ENCODE data around the gene CAPN1.
A peak's percentile ranks its signal among the peaks of the same experiment; 100 is the strongest.
"Not testable (repeated sequence)": the region's sequence is repeated elsewhere in the genome, so short reads cannot be mapped to it uniquely, and the experiment has no call there.

Gene CAPN1

DNA sequence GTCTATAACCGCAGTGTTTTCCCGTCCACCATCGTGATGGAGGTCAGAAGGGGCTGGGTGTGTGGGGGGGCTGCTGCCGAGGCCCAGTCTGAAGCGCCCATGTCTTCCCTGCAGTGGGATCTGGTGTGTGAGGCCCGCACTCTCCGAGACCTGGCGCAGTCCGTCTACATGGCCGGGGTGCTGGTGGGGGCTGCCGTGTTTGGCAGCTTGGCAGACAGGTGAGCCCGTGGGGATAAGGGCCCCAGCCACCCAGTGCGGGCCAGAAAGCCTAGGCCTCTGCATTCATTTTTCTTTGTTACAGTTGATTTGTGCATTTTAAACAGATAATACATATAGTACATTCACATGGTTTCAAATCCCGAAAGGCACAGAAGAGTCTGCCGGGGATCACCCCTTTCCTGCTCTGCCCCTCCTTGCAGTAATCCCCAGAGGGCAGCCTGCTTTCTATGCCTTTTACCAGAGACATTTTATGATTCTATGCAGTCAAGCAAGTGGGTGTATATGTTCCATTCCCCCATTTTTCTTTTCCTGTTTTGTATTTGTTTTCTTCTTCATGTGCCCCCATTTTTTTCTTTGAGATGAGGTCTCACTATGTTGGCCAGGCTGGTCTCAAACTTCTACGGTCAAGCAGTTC lies 32.6 kb downstream of the CAPN1 start:
- no peak for DNase-seq (ENCODE audit: low read depth, low spot score)
- H3K27ac ChIP-seq: no peak overlapping the region

DNA sequence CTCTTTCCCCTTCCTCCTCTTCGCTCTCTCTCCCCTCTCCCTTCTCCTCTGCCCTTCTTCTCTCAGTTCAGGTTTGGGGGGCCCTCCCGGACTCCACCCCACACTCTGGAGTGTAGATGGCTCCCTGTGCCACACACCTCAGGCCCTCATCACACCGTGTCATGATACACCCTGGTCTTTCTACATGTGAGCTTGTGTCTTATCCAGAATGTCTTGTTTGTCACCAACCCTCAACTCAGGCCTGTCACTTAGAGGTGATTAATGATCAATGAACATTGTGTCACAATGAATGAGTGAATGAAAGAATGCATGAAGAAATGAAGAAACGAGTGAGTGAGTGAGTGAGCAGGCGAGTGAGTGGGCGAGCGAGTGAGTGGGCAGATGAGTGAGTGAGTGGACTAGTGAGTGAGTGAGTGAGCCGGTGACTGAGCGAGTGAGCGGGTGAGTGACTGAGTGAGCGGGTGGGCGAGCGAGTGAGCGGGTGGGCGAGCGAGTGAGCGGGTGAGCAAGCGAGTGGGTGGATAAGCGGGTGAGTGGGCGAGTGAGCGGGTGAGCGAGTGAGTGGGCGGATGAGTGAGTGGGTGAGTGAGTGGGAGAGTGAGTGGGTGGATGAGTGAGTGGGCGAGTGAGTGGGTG lies 33.8 kb downstream of the CAPN1 start:
- H3K27ac ChIP-seq: no peak overlapping the region
- no peak for DNase-seq (ENCODE audit: low read depth, low spot score)

DNA sequence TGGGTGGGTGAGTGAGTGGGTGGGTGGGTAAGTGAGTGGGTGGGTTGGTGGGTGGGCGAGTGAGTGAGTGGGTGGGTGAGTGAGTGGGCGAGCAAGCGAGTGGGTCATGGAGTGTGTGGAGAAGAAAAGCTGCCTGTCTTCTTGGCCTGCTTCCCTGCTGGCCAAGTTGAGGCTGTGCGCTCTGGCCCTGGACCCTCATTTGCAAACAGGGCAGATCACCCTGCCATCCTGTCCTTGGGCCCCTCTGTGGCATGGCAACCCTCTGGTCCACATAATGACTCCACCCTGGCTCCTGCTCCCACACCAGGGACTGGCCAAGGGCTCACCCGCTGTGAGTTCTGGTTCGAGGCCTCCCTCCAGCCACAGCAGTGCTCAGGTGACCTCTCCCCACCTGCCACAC lies 35.1 kb downstream of the CAPN1 start:
- no peak overlapping the region for H3K27ac ChIP-seq
- DNase-seq (ENCODE audit: low read depth, low spot score): no peak

DNA sequence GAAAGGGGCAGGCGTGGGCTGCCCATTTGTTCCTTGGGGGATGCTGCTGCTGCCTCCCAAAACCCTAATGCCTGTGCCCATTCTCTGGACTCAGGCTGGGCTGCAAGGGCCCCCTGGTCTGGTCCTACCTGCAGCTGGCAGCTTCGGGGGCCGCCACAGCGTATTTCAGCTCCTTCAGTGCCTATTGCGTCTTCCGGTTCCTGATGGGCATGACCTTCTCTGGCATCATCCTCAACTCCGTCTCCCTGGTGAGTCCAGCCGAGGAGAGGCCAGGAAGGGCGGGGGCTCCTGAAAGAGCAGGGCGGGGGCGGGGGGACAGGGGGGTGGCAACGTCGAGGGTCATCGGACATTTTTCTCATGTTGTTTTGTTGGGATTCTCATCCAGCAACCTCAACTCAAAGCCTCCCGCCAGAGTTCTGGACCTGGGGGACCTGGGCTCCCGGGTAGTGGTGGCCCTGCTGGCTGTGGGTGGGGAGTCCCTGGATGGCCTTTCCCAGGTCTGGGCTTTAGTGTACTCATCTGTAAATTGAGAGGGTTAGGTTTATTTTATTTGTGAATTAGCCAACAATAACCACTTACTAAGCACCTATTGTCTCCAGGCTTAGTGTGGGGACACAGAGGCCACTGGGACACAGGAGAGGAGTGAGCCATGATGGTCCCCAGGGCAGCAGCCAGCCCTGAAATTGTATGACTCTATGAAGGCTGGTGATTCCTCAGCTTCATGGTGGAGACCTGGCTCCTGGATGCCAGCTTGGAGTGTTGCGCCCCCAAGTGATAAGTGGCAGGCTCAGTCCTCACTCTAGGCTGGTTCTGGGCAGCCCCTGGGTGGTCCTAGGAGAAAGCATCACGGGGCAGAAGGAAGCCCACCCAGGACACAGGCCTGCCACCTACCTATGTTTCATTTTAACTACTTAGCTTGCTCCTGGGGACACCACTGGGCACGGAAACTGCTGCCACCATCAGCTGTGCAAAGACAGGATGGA lies 36.0 kb downstream of the CAPN1 start:
- no peak for DNase-seq (ENCODE audit: low read depth, low spot score)
- H3K27ac ChIP-seq: no peak overlapping the region

DNA sequence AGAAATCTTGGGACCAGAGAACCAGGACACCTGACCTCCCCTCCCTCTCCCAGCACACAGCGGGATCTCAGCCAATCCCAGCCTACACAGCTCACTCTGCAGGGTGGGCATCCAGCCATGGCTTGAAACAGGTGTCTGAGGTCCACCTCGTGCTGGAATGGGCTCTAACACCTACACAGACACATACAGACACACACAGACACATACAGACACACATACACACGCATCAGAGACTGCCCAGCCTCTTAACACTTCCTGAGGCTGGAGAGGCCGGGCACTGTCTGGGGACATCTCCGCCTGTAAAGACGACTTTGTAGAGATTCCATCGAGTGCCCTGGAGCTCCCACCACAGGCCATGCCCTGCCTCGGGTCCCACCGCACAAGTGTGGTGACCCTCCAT lies 36.7 kb downstream of the CAPN1 start:
- no peak for DNase-seq (ENCODE audit: low read depth, low spot score)

DNA sequence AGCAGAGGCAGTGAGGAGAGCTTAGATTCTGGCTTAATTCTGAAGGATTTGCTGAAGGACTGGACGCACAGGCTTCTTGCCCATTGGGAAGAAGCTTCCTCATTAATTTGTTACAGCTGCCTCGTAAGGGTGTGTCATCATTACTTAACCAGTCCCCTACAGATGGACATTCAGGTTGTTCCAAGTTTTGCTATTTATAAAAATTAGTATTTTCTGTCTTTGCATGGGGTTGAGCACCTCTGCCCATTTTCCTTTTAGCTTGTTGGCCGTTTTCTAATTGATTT lies 38.1 kb downstream of the CAPN1 start:
- H3K27ac ChIP-seq: no peak overlapping the region
- no peak for DNase-seq (ENCODE audit: low read depth, low spot score)

More for the DNA sequence above, 36.7 kb downstream of the CAPN1 start:
- H3K27ac ChIP-seq: no peak overlapping the region

DNA sequence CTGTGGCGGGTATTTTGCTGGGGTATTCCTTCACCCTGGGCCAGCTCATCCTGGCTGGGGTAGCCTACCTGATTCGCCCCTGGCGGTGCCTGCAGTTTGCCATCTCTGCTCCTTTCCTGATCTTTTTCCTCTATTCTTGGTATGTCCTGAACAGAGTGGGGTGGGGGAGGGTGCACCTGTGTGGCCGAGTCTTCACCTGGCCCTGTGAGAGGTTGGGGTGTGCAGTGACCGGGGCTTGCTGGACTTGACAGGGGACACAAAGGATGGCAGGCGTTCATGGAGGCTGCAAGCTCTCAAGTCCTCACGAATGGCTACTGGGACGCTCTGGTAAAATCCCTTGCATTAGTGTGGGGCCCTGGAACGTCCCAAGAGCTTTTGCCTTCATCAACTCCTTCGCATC lies 39.3 kb downstream of the CAPN1 start:
- H3K27ac ChIP-seq: no peak overlapping the region
- no peak for DNase-seq (ENCODE audit: low read depth, low spot score)

DNA sequence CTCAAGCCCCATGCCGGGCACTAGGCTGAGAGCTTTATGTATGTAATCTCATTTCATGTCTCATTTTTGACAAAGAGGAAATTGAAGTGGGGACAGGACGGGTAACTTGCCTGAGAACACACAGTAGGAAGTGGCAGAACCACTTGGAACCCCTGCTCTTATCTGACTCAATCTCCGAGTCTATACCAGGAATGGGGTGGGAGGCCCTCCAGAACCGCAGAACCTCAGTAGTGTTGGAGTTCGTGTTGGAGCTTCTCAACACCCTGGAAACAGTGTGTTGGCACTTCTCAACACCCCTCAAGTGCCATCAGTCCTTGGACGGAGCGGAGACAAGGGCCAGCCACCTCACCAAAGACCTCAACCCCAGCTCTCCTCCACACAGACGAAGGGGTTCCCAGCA lies 41.3 kb downstream of the CAPN1 start:
- no peak overlapping the region for H3K27ac ChIP-seq
- no peak for DNase-seq (ENCODE audit: low read depth, low spot score)

DNA sequence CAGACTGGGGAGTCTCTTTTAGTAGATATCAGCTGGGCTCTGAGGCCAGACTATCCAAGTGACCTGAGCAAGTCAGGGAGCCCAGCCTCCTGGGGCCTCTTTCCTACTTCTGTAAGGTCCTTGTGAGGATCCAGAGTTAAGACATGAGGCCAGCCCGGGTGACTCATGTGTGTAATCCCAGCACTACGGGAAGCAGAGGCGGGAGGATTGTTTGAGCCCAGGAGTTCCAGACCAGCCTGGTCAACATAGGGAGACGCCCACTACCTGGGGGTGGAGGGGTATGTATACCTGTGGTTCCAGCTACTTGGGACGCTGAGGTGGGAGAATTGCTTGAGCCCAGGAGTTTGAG lies 43.2 kb downstream of the CAPN1 start:
- H3K27ac ChIP-seq: peak overlapping the region; percentile 64
- peak; percentile 27 for DNase-seq (ENCODE audit: low read depth, low spot score)

DNA sequence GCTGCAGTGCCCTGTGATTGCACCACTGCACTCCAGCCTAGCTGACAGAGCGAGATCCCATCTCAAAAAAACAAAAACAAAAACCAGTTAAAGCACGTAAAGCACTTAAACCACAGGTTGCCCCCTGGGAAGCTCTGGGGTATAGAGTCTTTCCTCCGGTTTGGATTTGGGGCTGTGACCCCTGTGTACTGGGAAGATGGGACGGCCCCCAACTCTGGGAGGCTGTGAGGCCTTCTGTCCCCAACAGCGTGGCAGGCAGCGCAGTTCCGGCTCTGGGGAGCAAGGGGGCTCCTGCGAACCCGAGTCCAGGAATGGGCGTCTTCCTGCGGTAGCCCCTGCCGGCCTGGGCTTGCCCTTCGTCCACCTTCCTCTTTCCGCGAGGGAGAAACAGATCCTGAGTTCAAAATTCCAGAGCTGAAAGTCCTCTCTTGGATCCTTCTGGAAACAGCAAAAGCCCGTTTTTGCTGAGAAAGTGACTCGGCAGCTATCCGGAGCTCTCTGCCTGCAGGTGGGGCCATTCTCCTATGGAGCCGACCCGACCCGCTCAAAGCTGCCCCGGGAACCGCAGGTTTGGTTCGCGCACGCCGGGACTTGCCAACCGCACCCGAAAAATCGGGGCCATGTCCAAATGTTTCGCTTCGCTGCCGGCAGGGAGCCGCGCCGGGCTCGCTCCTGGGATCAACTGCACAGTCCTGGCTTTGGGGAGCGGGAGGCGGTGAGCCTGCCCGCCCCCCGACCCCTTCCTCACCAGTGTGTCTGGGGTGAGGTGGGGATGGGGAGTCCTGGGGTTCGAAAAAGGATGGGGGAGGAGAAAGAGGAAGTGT lies 43.8 kb downstream of the CAPN1 start:
- peak overlapping the region; percentile 64 for H3K27ac ChIP-seq
- peak; percentile 33 for DNase-seq (ENCODE audit: low read depth, low spot score)

DNA sequence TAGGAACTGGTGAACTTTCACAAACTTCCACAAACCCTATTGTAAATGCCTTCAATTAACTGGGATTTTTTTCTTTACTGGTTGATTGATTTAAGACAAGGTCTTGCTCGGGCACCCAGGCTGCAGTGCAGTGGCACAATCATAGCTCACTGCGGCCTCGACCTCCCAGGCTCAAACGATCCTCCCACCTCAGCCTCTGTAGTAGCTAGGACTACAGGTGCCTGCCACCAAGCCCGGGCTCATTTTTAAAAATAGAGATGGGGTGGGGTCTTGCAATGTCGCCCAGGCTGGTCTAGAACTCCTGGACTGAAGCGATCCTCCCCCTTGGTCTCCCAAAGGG lies 44.3 kb downstream of the CAPN1 start:
- DNase-seq (ENCODE audit: low read depth, low spot score): no peak
- peak overlapping the region; percentile 64 for H3K27ac ChIP-seq

DNA sequence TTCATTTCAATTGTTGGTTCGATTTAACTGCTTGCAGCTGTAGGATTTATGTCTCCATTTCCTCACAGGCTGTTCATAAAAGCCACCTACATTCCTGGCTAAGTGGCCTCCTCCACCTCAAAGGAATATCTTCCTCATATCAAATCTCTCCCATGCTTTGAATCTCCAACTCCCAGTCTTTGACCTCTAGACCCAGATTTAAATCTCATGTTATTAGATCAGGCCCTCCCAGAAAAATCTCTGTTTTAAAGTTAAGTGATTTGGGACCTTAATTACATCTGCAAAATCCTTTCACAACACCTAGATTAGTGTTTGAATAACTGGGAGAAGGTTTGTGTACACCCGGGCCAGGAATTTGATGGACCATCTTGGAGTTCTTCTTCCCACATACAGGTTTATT lies 46.2 kb downstream of the CAPN1 start:
- no peak for DNase-seq (ENCODE audit: low read depth, low spot score)
- H3K27ac ChIP-seq: no peak overlapping the region

DNA sequence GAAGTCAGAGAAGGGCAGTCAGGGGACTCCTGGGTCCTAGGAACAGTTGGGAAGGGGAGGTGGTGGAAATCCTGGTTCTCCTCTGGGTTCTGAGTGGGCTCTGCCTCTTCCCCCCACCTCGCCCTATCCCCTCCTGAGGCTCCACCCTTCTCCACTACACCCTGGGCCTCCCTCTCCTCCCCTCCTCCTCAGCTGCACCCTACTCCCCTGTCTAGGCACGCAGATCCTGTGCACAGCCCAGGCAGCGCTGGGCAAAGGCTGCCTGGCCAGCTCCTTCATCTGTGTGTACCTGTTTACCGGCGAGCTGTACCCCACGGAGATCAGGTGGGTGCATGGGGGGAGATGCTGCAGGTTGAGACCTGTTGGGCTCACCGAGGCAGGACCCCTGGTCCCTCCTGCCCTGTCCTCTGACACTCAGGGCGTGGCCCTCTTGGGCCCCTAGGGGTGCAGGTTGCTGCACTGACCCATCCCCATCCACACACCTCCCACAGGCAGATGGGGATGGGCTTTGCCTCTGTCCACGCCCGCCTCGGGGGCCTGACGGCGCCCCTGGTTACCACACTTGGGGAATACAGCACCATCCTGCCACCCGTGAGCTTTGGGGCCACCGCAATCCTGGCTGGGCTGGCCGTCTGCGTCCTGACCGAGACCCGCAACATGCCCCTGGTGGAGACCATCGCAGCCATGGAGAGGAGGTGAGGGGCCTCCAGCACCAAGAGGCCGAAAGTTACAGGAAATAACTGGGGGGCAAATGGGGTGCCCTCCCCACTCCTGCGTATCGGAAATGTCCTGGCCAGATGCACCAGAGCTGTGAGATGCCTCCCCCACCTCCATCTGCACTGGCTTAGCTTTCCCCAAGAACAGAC lies 54.7 kb downstream of the CAPN1 start:
- no peak for DNase-seq (ENCODE audit: low read depth, low spot score)
- no peak overlapping the region for H3K27ac ChIP-seq

DNA sequence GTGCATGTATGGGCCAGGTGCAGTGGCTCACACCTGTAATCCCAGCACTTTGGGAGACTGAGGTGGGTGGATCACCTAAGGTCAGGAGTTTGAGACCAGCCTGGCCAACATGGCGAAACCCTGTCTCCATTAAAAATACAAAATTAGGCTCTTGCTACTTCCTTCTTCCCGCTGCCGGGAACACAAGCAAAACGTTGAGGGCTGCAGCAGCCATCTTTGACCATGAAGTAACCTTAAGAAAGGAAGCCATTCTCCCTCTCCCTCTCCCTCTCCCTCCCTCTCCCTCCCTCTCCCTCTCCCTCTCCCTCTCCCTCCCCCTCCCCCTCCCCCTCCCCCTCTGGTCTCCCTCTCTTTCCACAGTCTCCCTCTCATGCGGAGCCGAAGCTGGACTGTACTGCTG lies 56.6 kb downstream of the CAPN1 start:
- DNase-seq (ENCODE audit: low read depth, low spot score); H3K27ac ChIP-seq: not testable (repeated sequence)

DNA sequence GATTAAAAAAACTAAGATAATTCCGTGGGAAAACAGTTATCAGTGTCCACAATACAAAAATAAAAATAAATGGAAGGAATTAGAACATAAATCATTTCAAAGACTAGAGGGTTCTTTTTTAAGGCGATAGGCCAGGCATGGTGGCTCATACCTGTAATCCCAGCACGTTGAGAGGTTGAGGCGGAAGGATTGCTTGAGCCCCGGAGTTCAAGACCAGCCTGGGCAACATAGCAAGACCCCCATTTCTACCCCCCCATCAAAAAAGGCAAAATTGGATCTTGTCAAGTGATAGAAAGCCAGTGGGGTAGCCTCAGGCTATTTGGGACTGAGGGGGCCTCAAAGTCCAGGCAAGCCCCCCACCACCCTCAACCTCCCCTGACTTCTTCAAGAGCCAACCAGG lies 59.4 kb downstream of the CAPN1 start:
- DNase-seq (ENCODE audit: low read depth, low spot score): no peak
- H3K27ac ChIP-seq: no peak overlapping the region

DNA sequence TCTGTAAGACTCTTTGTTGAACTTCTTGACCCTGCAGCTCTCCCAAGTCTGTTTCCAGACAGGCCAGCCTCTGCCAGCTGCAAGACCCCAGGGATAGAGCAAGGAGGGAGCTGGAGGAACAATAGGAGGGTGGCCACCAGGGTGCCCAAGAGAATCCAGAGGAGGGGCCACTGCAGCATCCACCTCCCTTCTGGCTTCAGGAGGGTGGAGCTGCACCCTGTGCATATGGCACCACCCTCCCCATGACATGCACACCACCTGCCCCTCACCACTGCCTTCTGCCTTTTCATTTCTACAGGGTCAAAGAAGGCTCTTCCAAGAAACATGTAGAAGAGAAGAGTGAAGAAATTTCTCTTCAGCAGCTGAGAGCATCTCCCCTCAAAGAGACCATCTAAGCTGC lies 60.0 kb downstream of the CAPN1 start:
- DNase-seq (ENCODE audit: low read depth, low spot score): no peak
- no peak overlapping the region for H3K27ac ChIP-seq

DNA sequence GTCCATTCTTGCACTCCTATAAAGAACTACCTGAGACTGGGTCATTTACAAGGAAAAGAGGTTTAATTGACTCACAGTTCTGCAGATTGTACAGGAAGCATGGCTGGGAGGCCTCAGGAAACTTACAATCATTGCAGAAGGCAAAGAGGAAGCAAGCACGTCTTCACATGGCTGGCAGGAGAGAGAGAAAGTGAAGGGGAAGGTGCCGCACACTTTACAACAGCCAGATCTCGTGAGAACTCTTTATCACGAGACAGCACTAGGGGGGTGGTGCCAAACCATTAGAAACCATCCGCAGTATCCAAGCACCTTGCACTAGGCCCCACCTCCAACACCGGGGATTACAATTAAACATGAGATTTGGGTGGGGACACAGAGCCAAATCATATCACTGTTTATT lies 60.7 kb downstream of the CAPN1 start:
- no peak overlapping the region for H3K27ac ChIP-seq
- DNase-seq (ENCODE audit: low read depth, low spot score): no peak

DNA sequence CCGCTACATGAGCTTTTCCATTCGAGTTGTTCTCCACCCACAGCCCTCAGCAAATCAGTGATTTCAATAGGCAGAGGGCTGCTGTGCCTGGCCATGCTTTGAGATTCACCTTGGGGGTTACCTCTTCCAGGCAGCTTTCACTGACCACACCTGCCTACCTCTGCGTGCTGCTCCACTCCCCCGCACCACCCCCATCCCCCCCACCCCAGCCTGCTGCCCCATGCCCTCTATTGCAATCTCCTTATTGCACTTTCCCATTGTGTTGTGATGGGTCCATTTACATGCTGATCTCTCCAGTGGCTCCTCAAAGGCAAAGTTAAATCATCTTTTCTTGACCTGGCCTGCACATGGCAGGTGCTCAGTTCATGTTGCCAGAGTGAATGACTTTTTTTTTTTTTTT lies 62.1 kb downstream of the CAPN1 start:
- H3K27ac ChIP-seq: no peak overlapping the region
- no peak for DNase-seq (ENCODE audit: low read depth, low spot score)

DNA sequence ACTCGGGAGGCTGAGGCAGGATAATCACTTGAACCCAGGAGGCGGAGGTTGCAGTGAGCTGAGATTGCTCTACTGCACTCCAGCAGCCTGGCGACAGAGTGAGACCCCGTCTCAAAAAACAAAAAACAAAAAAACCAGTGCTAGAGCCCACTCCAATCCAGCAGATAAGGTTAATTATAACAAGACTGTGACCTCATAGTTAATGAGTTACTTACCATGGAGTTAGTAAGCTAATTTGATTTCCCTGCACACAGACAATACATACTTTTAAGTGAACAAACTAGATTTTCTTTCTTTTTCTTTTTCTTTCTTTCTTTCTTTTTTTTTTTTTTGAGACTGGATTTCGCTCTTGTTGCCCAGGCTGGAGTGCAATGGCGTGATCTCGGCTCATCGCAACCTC lies 63.3 kb downstream of the CAPN1 start:
- DNase-seq (ENCODE audit: low read depth, low spot score); H3K27ac ChIP-seq: not testable (repeated sequence)

DNA sequence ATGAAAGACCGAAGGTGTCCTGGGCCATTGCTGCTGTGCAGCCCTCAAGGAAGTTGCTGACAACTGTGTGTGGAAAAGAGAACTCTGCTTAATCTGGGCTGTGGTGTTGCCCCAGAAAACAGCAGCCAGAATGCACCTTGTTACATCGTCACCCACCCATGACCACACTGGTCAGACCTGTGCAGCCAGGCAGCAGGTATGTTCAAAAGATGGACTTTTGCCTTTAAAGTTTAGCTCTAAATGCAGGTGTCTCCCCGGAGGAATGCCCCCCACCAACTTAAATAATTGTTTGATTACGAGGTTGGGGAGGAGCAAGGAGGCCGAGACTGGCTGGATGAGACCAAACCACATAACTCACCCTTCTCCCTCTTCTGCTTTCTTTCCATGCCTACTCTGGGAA lies 64.8 kb downstream of the CAPN1 start:
- H3K27ac ChIP-seq: no peak overlapping the region

More for the DNA sequence above, 64.8 kb downstream of the CAPN1 start:
- DNase-seq (ENCODE audit: low read depth, low spot score): no peak

Measured in epithelial cell of prostate (primary cell).